ENCODE data around the gene RASSF4. TPM values are rescaled to one million over a fixed set of nuclear protein-coding genes. Genes with fewer than 3 reads are reported as not detected.

The RASSF4 gene
- total and polyA plus RNA-seq, 2 donors (not counting 3 experiments of a cell fraction or from before 2014, with no cell fraction given) = 7.6 to 8.2 TPM

- no peaks in the 10 kb centered on the region for H4K20me1 ChIP-seq (replicated peaks; ENCODE audit: control insufficient read depth, extremely low read depth, insufficient read depth, low read length)
- no peaks in the 10 kb centered on the region for H3K9me3 ChIP-seq (replicated peaks; ENCODE audit: control insufficient read depth, insufficient read depth, low read length)
- H3K4me2 ChIP-seq (ENCODE audit: insufficient read depth, low read length) = no peak overlapping the region
- POLR2A ChIA-PET = no interaction called here
- DNase-seq (ENCODE audit: low read depth, low spot score) = no peak
- H3K4me3 ChIP-seq (replicated peaks in 1 of 3; ENCODE audit: insufficient read depth in 1 of 3, low read depth in 1 of 3, low read length in 3 of 3) = no peak overlapping the region
- dilution Hi-C loops (cut with MboI; ENCODE audit: extremely low pct_ligation_motif_present, low sequenced_read_pairs) (no loop called here), intact Hi-C loops (cut with micrococcal nuclease) (no loop called here)
- no peak overlapping the region for H2AFZ ChIP-seq (ENCODE audit: low read depth, low read length)
- H3K27ac ChIP-seq (ENCODE audit: insufficient read depth, low read depth, low read length) = no peak overlapping the region
- H3K9ac ChIP-seq (replicated peaks; ENCODE audit: extremely low read depth, insufficient read depth, low read length) = no peak overlapping the region
- H3K79me2 ChIP-seq (ENCODE audit: control insufficient read depth, insufficient read depth, low read length) = no peaks in the 10 kb centered on the region
- TF ChIP-seq POLR2AphosphoS5 (IDR thresholded peaks at IDR 0.05; ENCODE audit: insufficient read depth, low read depth, low read length) (no peak), JUN (IDR thresholded peaks at IDR 0.05; ENCODE audit: borderline replicate concordance, insufficient read depth, insufficient read length, low read depth) (no peak), EZH2 (IDR thresholded peaks at IDR 0.05; ENCODE audit: borderline replicate concordance, low read depth, low read length, severe bottlenecking) (no peak)
- CTCF ChIA-PET = interaction anchor here (0.9 to 1.5 kb wide), 2 partner anchors 10 to 60 kb away, joined by 3 to 4 read pairs; no protein-coding TSS in a partner anchor
- no peaks in the 10 kb centered on the region for H3K36me3 ChIP-seq (ENCODE audit: control insufficient read depth in 2 of 2, extremely low read depth in 1 of 2, insufficient read depth in 2 of 2, low read length in 2 of 2)
- H3K4me1 ChIP-seq (ENCODE audit: control insufficient read depth, extremely low read depth, insufficient read depth, low read length) = peaks cover 17% of the 10 kb centered on the region
- H3K9me1 ChIP-seq (replicated peaks; ENCODE audit: control insufficient read depth, extremely low read depth, insufficient read depth, low read length) = no peaks in the 10 kb centered on the region
- no TSS peak for BruUV-seq (replicated peaks)
- H3K27me3 ChIP-seq (ENCODE audit: control insufficient read depth in 2 of 2, insufficient read depth in 2 of 2, low read length in 2 of 2) = no peaks in the 10 kb centered on the region
- FAIRE-seq = no peak
Measured at GRCh38 chr10:44992732-44993225, 33.2 kb downstream of the RASSF4 start.

DNA sequence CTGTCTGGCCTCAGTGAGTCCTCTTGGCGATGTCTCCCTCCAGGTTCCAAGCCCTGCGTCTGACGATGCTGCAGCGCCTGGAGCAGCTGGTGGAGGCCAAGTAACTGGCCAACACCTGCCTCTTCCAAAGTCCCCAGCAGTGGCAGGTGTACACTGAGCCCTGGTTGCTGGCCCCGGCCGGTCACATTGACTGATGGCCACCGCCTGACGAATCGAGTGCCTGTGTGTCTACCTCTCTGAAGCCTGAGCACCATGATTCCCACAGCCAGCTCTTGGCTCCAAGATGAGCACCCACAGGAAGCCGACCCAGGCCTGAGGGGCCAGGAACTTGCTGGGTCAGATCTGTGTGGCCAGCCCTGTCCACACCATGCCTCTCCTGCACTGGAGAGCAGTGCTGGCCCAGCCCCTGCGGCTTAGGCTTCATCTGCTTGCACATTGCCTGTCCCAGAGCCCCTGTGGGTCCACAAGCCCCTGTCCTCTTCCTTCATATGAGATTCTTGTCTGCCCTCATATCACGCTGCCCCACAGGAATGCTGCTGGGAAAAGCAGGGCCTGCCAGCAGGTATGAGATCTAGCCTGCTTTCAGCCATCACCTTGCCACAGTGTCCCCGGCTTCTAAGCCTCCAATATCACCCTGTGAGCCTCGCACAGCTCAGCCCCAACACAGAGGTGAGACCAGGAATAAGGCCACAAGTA lies 33.8 kb downstream of the RASSF4 start:
- H3K27me3 ChIP-seq (ENCODE audit: control insufficient read depth in 2 of 2, insufficient read depth in 2 of 2, low read length in 2 of 2) = no peaks in the 10 kb centered on the region
- no peak overlapping the region for H3K27ac ChIP-seq (ENCODE audit: insufficient read depth, low read depth, low read length)
- no TSS peak for BruUV-seq (replicated peaks)
- no peaks in the 10 kb centered on the region for H3K79me2 ChIP-seq (ENCODE audit: control insufficient read depth, insufficient read depth, low read length)
- dilution Hi-C loops (cut with MboI; ENCODE audit: extremely low pct_ligation_motif_present, low sequenced_read_pairs) (no loop called here), intact Hi-C loops (cut with micrococcal nuclease) (no loop called here)
- H3K4me1 ChIP-seq (ENCODE audit: control insufficient read depth, extremely low read depth, insufficient read depth, low read length) = peaks cover 17% of the 10 kb centered on the region
- TF ChIP-seq FOS (IDR thresholded peaks at IDR 0.05; ENCODE audit: borderline replicate concordance, insufficient read depth, low read length) = no peak
- no peak for TF ChIP-seq JUN (IDR thresholded peaks at IDR 0.05; ENCODE audit: borderline replicate concordance, insufficient read depth, insufficient read length, low read depth)
- TF ChIP-seq, protein P1, sequence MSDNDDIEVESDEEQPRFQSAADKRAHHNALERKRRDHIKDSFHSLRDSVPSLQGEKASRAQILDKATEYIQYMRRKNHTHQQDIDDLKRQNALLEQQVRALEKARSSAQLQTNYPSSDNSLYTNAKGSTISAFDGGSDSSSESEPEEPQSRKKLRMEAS (IDR thresholded peaks at IDR 0.05; ENCODE audit: insufficient read depth, insufficient read length) = no peak
- no peak for TF ChIP-seq CTCF (IDR thresholded peaks at IDR 0.05; ENCODE audit: extremely low read depth in 1 of 2, insufficient read depth in 1 of 2, low read depth in 1 of 2, low read length in 2 of 2)
- no peak for TF ChIP-seq GATA2 (IDR thresholded peaks at IDR 0.05; ENCODE audit: insufficient read depth, insufficient read length, low read depth, low read length)
- no peak for TF ChIP-seq POLR2A (IDR thresholded peaks at IDR 0.05; ENCODE audit: low read depth, low read length)
- no peak for TF ChIP-seq POLR2AphosphoS5 (IDR thresholded peaks at IDR 0.05; ENCODE audit: insufficient read depth, low read depth, low read length)
- TF ChIP-seq EZH2 (IDR thresholded peaks at IDR 0.05; ENCODE audit: borderline replicate concordance, low read depth, low read length, severe bottlenecking) = no peak
- no peak for TF ChIP-seq MYC (IDR thresholded peaks at IDR 0.05; ENCODE audit: low read depth, low read length)
- no peak overlapping the region for H3K4me3 ChIP-seq (replicated peaks in 1 of 3; ENCODE audit: insufficient read depth in 1 of 3, low read depth in 1 of 3, low read length in 3 of 3)
- H3K9me1 ChIP-seq (replicated peaks; ENCODE audit: control insufficient read depth, extremely low read depth, insufficient read depth, low read length) = no peaks in the 10 kb centered on the region
- H3K4me2 ChIP-seq (ENCODE audit: insufficient read depth, low read length) = no peak overlapping the region
- no peaks in the 10 kb centered on the region for H3K36me3 ChIP-seq (ENCODE audit: control insufficient read depth in 2 of 2, extremely low read depth in 1 of 2, insufficient read depth in 2 of 2, low read length in 2 of 2)
- no peak for FAIRE-seq
- no peak overlapping the region for H3K9ac ChIP-seq (replicated peaks; ENCODE audit: extremely low read depth, insufficient read depth, low read length)
- POLR2A ChIA-PET = no interaction called here
- H3K9me3 ChIP-seq (replicated peaks; ENCODE audit: control insufficient read depth, insufficient read depth, low read length) = no peaks in the 10 kb centered on the region
- no peak for DNase-seq (ENCODE audit: low read depth, low spot score)
- no peaks in the 10 kb centered on the region for H4K20me1 ChIP-seq (replicated peaks; ENCODE audit: control insufficient read depth, extremely low read depth, insufficient read depth, low read length)
- H2AFZ ChIP-seq (ENCODE audit: low read depth, low read length) = no peak overlapping the region
- CTCF ChIA-PET = interaction anchor here (0.9 to 1.5 kb wide), 2 partner anchors 11 to 60 kb away, joined by 3 to 4 read pairs; no protein-coding TSS in a partner anchor
